BLaER1 treated with 17β-estradiol and CSF1 and Interleukin-3, amounts not matched to agents 10 nM and 100 nM (cell line): ENCODE results near the gene MAD1L1.

Source experiments
- H3K27ac ChIP-seq, 11 experiments: shearing (Covaris generic); formaldehyde crosslinking; 2 replicates each; pipeline ENCODE4 v1.8.1; 2022
- H3K27me3 ChIP-seq, 11 experiments: shearing (Covaris generic); formaldehyde crosslinking; 2 replicates each; pipeline ENCODE4 v1.8.1; 2022
- H3K36me3 ChIP-seq, 11 experiments: shearing (Covaris generic); formaldehyde crosslinking; 2 replicates each; pipeline ENCODE4 v1.8.1; 2022
- H3K4me1 ChIP-seq, 10 experiments: shearing (Covaris generic); formaldehyde crosslinking; 2 replicates each; pipeline ENCODE4 v1.8.1; 2022
- H3K4me2 ChIP-seq, 11 experiments: shearing (Covaris generic); formaldehyde crosslinking; 2 replicates each; pipeline ENCODE4 v1.8.1; 2022
- H3K4me3 ChIP-seq, 10 experiments: shearing (Covaris generic); formaldehyde crosslinking; 2 replicates each; pipeline ENCODE4 v1.8.1; 2022
- H3K9ac ChIP-seq, 11 experiments: shearing (Covaris generic); formaldehyde crosslinking; 2 replicates each; pipeline ENCODE4 v1.8.1; 2022
- H3K9me3 ChIP-seq, 11 experiments: shearing (Covaris generic); formaldehyde crosslinking; replicated peaks in 1 of 11; 2 replicates each; pipeline ENCODE4 v1.8.1; 2022
- H4K20me1 ChIP-seq, 11 experiments: shearing (Covaris generic); formaldehyde crosslinking; 2 replicates each; pipeline ENCODE4 v1.8.1; 2022
- Cebpa-rat ChIP-seq, 11 experiments: shearing (Covaris generic); IDR thresholded peaks; 2 replicates each; pipeline ENCODE4 v1.8.1; 2022

The MAD1L1 gene

GRCh38 chr7:1992554-1992953 lies 240.2 kb downstream of the MAD1L1 start:
- Histone ChIP-seq H3K9ac (no peak overlapping the region), H3K4me3 (no peak overlapping the region), H3K27me3 (peaks cover 0 to 39% (median 5%) of the 10 kb centered on the region in 11 experiments; a peak in 10 of 22 replicates), H3K36me3 (peaks cover 0 to 28% (median 10%) of the 10 kb centered on the region in 11 experiments; a peak in 9 of 22 replicates), H3K4me2 (peak overlapping the region in 6 of 11 experiments; percentile 37 to 92 (median 80); a peak in 11 of 22 replicates), H4K20me1 (peaks cover 67 to 88% (median 87%) of the 10 kb centered on the region in 11 experiments; a peak in 21 of 22 replicates), H3K9me3 (no peaks in the 10 kb centered on the region), H3K4me1 (peaks cover 3 to 84% (median 66%) of the 10 kb centered on the region in 10 experiments; a peak in 19 of 20 replicates), H3K27ac (no peak overlapping the region)
- no peak for TF ChIP-seq Cebpa-rat (IDR thresholded peaks at IDR 0.05)

GRCh38 chr7:1990001-1990670 lies 242.6 kb downstream of the MAD1L1 start:
- no peak overlapping the region for H3K27ac ChIP-seq
- H3K4me1 ChIP-seq: peaks cover 21 to 84% (median 62%) of the 10 kb centered on the region in 10 experiments
- peaks cover 43 to 88% (median 86%) of the 10 kb centered on the region in 11 experiments; a peak in 21 of 22 replicates for H4K20me1 ChIP-seq
- H3K9me3 ChIP-seq: no peaks in the 10 kb centered on the region
- TF ChIP-seq Cebpa-rat (IDR thresholded peaks at IDR 0.05): no peak
- H3K9ac ChIP-seq: no peak overlapping the region
- H3K4me3 ChIP-seq: no peak overlapping the region
- H3K4me2 ChIP-seq: peak overlapping the region in 3 of 11 experiments; percentile 2 to 8 (median 7); a peak in 1 of 22 replicates
- H3K36me3 ChIP-seq: peaks cover 3 to 26% (median 13%) of the 10 kb centered on the region in 11 experiments; a peak in 16 of 22 replicates
- peaks cover 0 to 18% (median 0%) of the 10 kb centered on the region in 11 experiments; a peak in 4 of 22 replicates for H3K27me3 ChIP-seq

DNA sequence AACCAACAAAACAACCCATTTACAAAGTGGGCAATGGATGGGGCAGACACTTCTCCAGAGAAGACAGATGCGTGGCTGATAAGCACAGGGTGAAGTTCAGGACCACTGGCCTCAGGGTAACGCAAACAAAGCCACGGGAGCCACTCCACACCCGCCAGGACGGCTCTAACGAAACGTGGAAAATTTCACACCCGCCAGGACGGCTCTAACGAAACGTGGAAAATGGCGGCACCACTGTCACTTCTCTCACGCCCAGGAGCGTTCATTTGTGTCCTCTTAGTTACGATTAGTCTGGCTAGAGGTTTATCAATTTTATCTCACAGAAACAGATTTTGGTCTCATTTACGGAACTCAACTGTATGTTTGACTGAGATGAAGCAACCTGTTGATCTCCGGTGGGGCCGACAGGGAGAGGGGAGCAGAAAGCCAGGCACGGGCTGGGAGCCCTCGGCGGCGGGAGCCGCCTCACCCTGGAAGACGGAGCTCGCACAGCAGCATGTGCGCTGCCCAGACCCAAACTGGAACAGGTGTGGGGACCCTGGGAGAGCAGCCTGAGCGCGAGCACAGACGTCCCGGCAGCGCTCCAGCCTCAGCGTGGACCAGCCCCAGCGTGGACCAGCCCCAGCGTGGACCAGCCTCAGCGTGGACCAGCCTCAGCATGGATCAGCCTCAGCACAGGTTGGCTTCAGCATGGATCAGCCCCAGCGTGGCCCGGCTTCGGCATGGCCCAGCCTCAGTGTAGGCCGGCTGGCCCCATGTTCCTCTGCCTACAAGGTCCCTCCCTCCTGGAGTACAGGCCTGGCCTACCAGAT lies 243.5 kb downstream of the MAD1L1 start:
- H3K27ac ChIP-seq: no peak overlapping the region
- H3K4me1 ChIP-seq: peaks cover 19 to 78% (median 54%) of the 10 kb centered on the region in 10 experiments
- peaks cover 0 to 13% (median 0%) of the 10 kb centered on the region in 11 experiments; a peak in 3 of 22 replicates for H3K27me3 ChIP-seq
- no peaks in the 10 kb centered on the region for H3K9me3 ChIP-seq
- TF ChIP-seq Cebpa-rat (IDR thresholded peaks at IDR 0.05): no peak
- peak overlapping the region in 4 of 11 experiments; percentile 7 to 86 (median 9); a peak in 1 of 22 replicates for H3K4me2 ChIP-seq
- peaks cover 3 to 33% (median 13%) of the 10 kb centered on the region in 11 experiments; a peak in 14 of 22 replicates for H3K36me3 ChIP-seq
- H3K9ac ChIP-seq: no peak overlapping the region
- H4K20me1 ChIP-seq: peaks cover 36 to 87% (median 79%) of the 10 kb centered on the region in 11 experiments; a peak in 21 of 22 replicates
- no peak overlapping the region for H3K4me3 ChIP-seq

DNA sequence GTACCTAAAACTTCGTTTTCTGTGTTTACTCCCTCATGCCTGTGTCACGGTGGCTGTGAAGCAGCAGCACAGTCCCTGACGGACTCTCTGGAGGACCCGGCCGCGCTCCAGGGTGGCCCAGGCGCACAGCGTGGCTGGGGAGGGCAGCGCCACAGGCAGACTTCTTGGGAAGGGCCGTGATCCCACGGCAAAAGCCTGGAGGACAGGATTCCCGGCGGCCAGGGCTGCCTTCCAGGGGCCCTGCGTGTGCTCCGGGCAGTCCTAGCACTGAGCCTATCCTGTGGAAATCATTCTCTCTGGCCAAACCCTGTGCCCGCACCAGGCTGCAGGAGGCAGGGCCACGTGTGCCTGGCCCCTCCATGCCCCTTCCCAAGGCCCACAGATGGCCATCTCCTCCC lies 244.2 kb downstream of the MAD1L1 start:
- H3K4me3 ChIP-seq: no peak overlapping the region
- H3K4me1 ChIP-seq: peaks cover 19 to 71% (median 47%) of the 10 kb centered on the region in 10 experiments
- TF ChIP-seq Cebpa-rat (IDR thresholded peaks at IDR 0.05): no peak
- H3K9ac ChIP-seq: no peak overlapping the region; a peak in 1 of 22 replicates
- peaks cover 3 to 28% (median 13%) of the 10 kb centered on the region in 11 experiments; a peak in 14 of 22 replicates for H3K36me3 ChIP-seq
- no peaks in the 10 kb centered on the region for H3K9me3 ChIP-seq
- peak overlapping the region in 1 of 11 experiments; percentile 31; a peak in 1 of 22 replicates for H3K27ac ChIP-seq
- H3K27me3 ChIP-seq: peaks cover 0 to 6% (median 0%) of the 10 kb centered on the region in 11 experiments; a peak in 3 of 22 replicates
- peaks cover 29 to 84% (median 72%) of the 10 kb centered on the region in 11 experiments; a peak in 21 of 22 replicates for H4K20me1 ChIP-seq
- peak overlapping the region in 5 of 11 experiments; percentile 79 to 89 (median 86); a peak in 7 of 22 replicates for H3K4me2 ChIP-seq

GRCh38 chr7:1987591-1988532 lies 244.9 kb downstream of the MAD1L1 start:
- Histone ChIP-seq H3K4me3 (no peak overlapping the region), H4K20me1 (peaks cover 22 to 81% (median 65%) of the 10 kb centered on the region in 11 experiments; a peak in 19 of 22 replicates), H3K36me3 (peaks cover 3 to 28% (median 13%) of the 10 kb centered on the region in 11 experiments; a peak in 14 of 22 replicates), H3K4me2 (peak overlapping the region in 10 of 11 experiments; percentile 76 to 89 (median 86); a peak in 20 of 22 replicates), H3K9ac (no peak overlapping the region; a peak in 2 of 22 replicates), H3K27me3 (peaks cover 0 to 5% (median 0%) of the 10 kb centered on the region in 11 experiments; a peak in 2 of 22 replicates), H3K27ac (peak overlapping the region in 2 of 11 experiments; percentile 31 to 61; a peak in 2 of 22 replicates), H3K4me1 (peaks cover 19 to 64% (median 41%) of the 10 kb centered on the region in 10 experiments), H3K9me3 (no peaks in the 10 kb centered on the region)
- TF ChIP-seq Cebpa-rat (IDR thresholded peaks at IDR 0.05): no peak

DNA sequence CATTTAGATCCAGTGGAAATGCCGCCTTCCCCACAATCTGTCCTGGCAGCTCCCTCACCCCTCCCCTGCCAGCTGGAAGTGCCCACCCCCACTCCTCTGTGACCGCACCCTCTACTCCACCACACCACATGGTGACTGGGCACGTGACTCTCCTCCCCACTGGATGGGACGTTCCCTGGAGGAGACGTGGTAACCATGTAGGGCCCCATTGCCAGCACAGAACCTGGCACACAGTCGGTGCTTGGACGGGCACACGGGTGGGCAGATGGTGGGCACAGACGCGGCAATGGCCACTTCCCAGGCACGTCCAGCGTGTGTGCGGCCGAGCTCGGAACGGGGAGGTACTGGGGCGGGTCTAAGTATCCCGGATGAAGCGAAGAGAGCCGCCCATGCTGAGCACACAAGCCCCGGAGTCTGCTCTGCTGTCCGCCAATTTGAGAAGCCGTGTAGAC lies 245.6 kb downstream of the MAD1L1 start:
- no peak for TF ChIP-seq Cebpa-rat (IDR thresholded peaks at IDR 0.05)
- peak overlapping the region in 4 of 11 experiments; percentile 20 to 61 (median 26); a peak in 7 of 22 replicates for H3K27ac ChIP-seq
- peak overlapping the region in 1 of 10 experiments; percentile 28; a peak in 3 of 20 replicates for H3K4me3 ChIP-seq
- peaks cover 15 to 80% (median 59%) of the 10 kb centered on the region in 11 experiments; a peak in 18 of 22 replicates for H4K20me1 ChIP-seq
- no peak overlapping the region for H3K9ac ChIP-seq
- peaks cover 3 to 28% (median 13%) of the 10 kb centered on the region in 11 experiments; a peak in 14 of 22 replicates for H3K36me3 ChIP-seq
- H3K4me1 ChIP-seq: peaks cover 19 to 57% (median 33%) of the 10 kb centered on the region in 10 experiments
- no peaks in the 10 kb centered on the region for H3K9me3 ChIP-seq
- H3K4me2 ChIP-seq: peak overlapping the region; percentile 76 to 89 (median 85)
- peaks cover 0 to 5% (median 0%) of the 10 kb centered on the region in 11 experiments; a peak in 2 of 22 replicates for H3K27me3 ChIP-seq

GRCh38 chr7:1986366-1987083 lies 246.2 kb downstream of the MAD1L1 start:
- H3K9me3 ChIP-seq: no peaks in the 10 kb centered on the region
- peak overlapping the region in 1 of 10 experiments; percentile 28; a peak in 3 of 20 replicates for H3K4me3 ChIP-seq
- TF ChIP-seq Cebpa-rat (IDR thresholded peaks at IDR 0.05): no peak
- H3K27ac ChIP-seq: peak overlapping the region in 5 of 11 experiments; percentile 6 to 61 (median 20); a peak in 7 of 22 replicates
- H3K4me1 ChIP-seq: peaks cover 19 to 60% (median 34%) of the 10 kb centered on the region in 10 experiments
- peaks cover 3 to 28% (median 13%) of the 10 kb centered on the region in 11 experiments; a peak in 14 of 22 replicates for H3K36me3 ChIP-seq
- H3K27me3 ChIP-seq: peaks cover 0 to 5% (median 0%) of the 10 kb centered on the region in 11 experiments; a peak in 4 of 22 replicates
- peak overlapping the region; percentile 76 to 89 (median 85) for H3K4me2 ChIP-seq
- no peak overlapping the region for H3K9ac ChIP-seq
- H4K20me1 ChIP-seq: peaks cover 14 to 83% (median 63%) of the 10 kb centered on the region in 11 experiments; a peak in 19 of 22 replicates
